ENCODE data around the gene ESYT3.

The ESYT3 gene

DNA sequence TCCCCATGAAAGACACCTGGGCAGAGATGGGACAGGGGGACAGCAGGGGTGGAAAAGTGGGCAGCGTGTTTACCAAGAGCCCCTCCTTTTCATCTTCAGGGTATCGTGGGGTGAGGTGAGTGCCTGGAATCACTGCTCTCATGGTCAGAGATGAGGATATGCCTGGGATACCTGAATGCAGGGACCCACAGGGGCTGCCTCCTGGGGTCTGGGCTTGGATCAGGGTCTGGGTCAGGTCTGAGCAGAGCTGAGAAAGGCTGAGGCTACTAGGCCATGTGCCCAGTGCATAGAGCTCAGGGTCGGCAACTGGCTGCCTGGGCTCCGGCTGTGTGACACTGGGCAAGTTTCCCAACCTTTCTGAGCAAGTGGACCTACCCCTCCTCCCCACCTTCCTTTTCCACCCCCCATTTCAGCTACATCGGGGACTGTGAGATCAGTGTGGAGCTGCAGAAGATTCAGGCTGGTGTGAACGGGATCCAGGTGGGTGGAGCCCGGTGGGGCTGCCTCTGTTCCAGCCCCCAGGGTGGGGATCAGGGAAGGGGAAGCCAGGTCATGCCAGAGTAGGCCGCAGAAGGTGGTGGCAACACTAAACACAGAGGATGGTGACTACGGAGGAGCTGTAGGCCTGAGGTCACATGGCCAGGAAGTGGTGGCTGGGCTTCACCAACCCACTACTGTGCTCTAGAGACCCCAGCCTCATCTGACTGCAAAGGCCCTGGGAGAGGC is 24.5 kb downstream of the ESYT3 start:
- no peak overlapping the region for H3K4me3 ChIP-seq (ENCODE audit: low read depth, low read length)
- TF ChIP-seq, protein P1, sequence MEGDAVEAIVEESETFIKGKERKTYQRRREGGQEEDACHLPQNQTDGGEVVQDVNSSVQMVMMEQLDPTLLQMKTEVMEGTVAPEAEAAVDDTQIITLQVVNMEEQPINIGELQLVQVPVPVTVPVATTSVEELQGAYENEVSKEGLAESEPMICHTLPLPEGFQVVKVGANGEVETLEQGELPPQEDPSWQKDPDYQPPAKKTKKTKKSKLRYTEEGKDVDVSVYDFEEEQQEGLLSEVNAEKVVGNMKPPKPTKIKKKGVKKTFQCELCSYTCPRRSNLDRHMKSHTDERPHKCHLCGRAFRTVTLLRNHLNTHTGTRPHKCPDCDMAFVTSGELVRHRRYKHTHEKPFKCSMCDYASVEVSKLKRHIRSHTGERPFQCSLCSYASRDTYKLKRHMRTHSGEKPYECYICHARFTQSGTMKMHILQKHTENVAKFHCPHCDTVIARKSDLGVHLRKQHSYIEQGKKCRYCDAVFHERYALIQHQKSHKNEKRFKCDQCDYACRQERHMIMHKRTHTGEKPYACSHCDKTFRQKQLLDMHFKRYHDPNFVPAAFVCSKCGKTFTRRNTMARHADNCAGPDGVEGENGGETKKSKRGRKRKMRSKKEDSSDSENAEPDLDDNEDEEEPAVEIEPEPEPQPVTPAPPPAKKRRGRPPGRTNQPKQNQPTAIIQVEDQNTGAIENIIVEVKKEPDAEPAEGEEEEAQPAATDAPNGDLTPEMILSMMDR (IDR thresholded peaks at IDR 0.05; ENCODE audit: low read depth, low read length) = no peak
- in situ Hi-C loops (cut with HindIII; ENCODE audit: low sequenced_read_pairs) = no loop called here
- DNase-seq (ENCODE audit: low read depth, low spot score) = no peak

DNA sequence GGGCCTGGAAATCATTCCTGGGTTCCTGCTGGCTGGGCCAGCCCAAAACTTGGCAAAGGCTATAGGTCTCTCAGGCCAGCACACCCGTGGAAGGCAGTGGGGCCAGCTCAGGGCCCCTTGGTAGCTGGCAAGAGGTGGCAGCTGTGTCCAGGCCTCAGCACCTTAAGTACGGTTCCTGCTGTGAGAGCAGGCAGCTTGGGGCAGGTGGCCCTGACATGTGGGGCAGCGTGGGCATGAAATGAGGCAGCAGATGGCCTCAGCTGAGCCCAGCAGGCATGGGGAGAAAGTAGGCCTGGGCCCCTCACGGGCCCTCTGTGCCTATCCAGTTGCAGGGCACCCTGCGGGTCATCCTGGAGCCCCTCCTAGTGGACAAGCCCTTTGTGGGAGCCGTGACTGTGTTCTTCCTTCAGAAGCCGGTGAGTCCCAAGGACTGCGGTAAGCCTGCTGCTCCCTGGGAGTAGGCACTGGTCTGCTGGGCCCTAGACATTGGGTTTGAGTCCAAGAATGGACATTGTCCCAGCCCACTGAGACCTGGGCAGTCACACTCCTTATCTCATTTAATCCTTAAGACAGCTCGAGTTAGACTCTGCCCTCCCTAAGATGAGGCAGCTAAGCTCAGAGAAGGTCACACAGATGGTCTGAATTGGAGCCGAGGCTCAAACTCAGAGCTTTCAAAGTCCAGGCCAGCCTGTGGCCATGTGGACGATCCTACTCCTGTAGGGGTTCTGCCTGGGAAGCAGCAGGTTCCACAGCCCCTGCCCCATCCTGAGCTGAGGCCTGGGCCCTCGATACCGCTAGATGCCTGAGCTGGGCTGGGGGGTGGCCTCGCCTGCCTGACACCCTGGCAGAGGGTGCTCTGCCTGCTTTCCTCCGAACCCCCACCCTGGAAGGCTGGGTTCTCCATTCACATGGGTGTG is 25.5 kb downstream of the ESYT3 start:
- TF ChIP-seq, protein P1 (IDR thresholded peaks at IDR 0.05; ENCODE audit: low read depth, low read length) = no peak

DNA sequence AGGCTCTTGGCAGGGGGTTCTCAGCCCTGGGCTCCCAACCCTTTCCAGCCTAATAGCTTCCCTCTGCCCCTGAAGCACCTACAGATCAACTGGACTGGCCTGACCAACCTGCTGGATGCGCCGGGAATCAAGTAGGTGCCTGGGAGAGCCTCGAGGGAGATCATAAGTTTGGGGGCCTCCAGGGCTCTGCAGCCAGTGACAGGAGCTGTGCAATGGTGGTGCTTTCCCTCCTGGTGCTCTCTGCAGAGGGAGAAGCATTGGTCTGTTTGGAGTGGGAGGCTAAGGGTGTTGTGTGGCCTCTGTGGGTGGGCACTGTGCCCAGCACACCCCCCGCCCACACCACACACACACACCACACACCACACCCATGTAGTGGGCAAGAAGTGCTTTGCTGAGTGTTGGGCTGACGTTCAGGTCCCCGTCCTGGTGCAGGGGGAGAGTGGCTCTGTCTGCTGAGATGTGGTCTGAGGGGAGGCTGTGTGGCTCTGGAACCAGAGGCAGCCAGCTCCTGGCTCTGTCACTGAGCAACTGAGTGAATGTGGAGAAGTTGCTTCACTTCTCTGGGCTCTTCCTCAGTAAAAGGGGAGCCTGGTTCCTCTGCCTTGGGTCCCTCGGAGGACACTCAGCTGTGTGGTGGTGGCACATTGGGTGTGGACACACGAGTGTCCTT is 26.3 kb downstream of the ESYT3 start:
- in situ Hi-C loops (cut with HindIII; ENCODE audit: low sequenced_read_pairs) = no loop called here
- no peak for DNase-seq (ENCODE audit: low read depth, low spot score)

More for the DNA sequence above, 25.5 kb downstream of the ESYT3 start:
- in situ Hi-C loops (cut with HindIII; ENCODE audit: low sequenced_read_pairs) = no loop called here
- H3K4me3 ChIP-seq (ENCODE audit: low read depth, low read length) = no peak overlapping the region
- DNase-seq (ENCODE audit: low read depth, low spot score) = no peak

DNA sequence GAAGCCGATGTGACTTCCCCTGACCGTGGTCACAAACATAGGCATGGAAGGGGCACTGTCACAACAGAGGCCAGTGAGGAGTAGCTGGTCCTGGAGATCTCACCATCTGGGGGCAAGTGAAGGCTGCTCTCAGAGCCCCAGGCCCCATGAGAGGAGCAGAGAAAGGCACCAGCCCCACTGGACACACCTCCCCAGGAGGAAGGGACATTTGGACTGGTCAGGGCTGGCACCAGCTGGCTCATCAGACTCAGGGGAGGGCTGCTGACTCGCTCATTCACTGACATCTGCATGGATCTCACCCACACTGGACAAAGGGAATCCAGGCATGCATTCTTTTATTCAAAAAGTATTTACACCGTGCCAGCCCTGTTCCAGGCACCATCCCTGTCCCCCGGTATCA is 26.8 kb downstream of the ESYT3 start:
- DNase-seq (ENCODE audit: low read depth, low spot score) = no peak
- no peak overlapping the region for H3K4me3 ChIP-seq (ENCODE audit: low read depth, low read length)
- TF ChIP-seq, protein P1 (IDR thresholded peaks at IDR 0.05; ENCODE audit: low read depth, low read length) = no peak
- in situ Hi-C loops (cut with HindIII; ENCODE audit: low sequenced_read_pairs) = no loop called here

More for the DNA sequence above, 26.3 kb downstream of the ESYT3 start:
- TF ChIP-seq, protein P1 (IDR thresholded peaks at IDR 0.05; ENCODE audit: low read depth, low read length) = no peak
- H3K4me3 ChIP-seq (ENCODE audit: low read depth, low read length) = no peak overlapping the region

DNA sequence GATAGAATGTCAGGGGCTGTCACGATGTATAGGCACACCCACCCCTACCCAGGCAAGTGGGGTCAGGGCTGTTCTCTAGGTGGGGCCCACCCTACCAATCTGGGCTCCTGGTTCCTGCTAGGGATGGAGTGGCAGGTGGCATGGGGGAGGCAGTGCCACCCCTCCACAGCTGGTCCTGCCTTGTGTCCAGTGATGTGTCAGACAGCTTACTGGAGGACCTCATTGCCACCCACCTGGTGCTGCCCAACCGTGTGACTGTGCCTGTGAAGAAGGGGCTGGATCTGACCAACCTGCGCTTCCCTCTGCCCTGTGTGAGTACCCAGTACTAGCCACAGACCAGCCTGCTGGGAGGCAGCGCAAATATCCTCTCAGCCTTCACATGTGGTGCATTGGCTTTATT is 27.5 kb downstream of the ESYT3 start:
- in situ Hi-C loops (cut with HindIII; ENCODE audit: low sequenced_read_pairs) = no loop called here
- H3K4me3 ChIP-seq (ENCODE audit: low read depth, low read length) = no peak overlapping the region
- TF ChIP-seq, protein P1 (IDR thresholded peaks at IDR 0.05; ENCODE audit: low read depth, low read length) = no peak
- DNase-seq (ENCODE audit: low read depth, low spot score) = no peak

DNA sequence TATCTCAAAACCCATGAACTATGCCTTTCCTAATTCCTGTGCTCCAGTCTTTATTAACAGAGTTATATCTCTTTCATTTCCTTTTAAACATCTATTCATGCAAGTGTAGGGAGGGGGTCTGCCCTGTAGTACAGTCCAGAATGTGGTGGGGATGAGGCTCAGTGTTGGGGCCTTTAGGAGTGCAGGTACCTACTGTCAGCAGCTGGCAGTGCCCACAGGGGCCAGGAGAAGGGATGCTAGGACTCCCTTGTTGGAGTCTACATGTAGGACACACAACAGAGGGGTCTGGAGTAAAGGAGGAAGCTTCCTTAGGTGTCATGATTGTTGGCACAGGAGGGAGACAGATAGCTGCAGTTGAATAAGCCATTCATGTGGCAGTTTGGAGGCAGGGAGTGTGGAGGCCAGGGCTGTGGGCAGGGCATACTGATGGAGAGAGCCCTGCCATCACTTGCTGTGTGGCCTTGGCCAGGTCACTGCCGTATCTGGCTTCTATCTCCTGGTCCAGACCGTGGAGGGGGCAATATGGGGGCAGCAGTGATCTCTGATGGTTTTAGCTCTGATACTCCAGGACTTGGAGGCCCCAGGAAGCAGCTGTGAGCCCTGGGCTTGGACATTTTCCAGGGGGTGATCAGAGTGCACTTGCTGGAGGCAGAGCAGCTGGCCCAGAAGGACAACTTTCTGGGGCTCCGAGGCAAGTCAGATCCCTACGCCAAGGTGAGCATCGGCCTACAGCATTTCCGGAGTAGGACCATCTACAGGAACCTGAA is 29.5 kb downstream of the ESYT3 start:
- DNase-seq (ENCODE audit: low read depth, low spot score) = no peak
- in situ Hi-C loops (cut with HindIII; ENCODE audit: low sequenced_read_pairs) = no loop called here
- TF ChIP-seq, protein P1 (IDR thresholded peaks at IDR 0.05; ENCODE audit: low read depth, low read length) = no peak
- no peak overlapping the region for H3K4me3 ChIP-seq (ENCODE audit: low read depth, low read length)

Measured in astrocyte of the spinal cord (primary cell).